GM19372 (cell line): ENCODE measurements around the gene NUP37.
"Not testable (repeated sequence)": the region's sequence is repeated elsewhere in the genome, so short reads cannot be mapped to it uniquely, and the experiment has no call there.

Experiments
- ATAC-seq: cut with Tn5 transposase; IDR thresholded peaks from one replicate; pipeline ENCODE4 v1.9.1; 2021; ENCODE audit warnings: mild to moderate bottlenecking, low read depth, moderate library complexity; ENCODE audit not compliant: unreplicated experiment

NUP37 gene

GRCh38 chr12:102119674-102120563 lies at the start of gene NUP37, which contains the start of gene PARPBP:
TSS of gene NUP37 (minus strand) at chr12:102120114. CDS start at chr12:102118518, 1,596 bp downstream.
TSS of gene PARPBP (plus strand) at chr12:102120183. CDS start at chr12:102123889, 3,706 bp downstream.
- ATAC-seq: peak; percentile 96

- peak; percentile 46 for ATAC-seq
These were observed 48.1 kb upstream of the NUP37 start for GRCh38 chr12:102167821-102168604.

- no peak for ATAC-seq
These were observed 43.5 kb upstream of the NUP37 start for GRCh38 chr12:102163383-102163782.

GRCh38 chr12:102155206-102155605 lies 35.3 kb upstream of the NUP37 start:
- not testable (repeated sequence) for ATAC-seq

- not testable (repeated sequence) for ATAC-seq
These were observed 27.2 kb upstream of the NUP37 start for GRCh38 chr12:102147062-102147587.

- no peak for ATAC-seq
These were observed 24.3 kb upstream of the NUP37 start for GRCh38 chr12:102144221-102144620.

- ATAC-seq: not testable (repeated sequence)
These were observed 23.0 kb upstream of the NUP37 start for GRCh38 chr12:102142866-102143373.

GRCh38 chr12:102137619-102138018 lies 17.7 kb upstream of the NUP37 start:
- not testable (repeated sequence) for ATAC-seq

GRCh38 chr12:102131442-102131841 lies 11.5 kb upstream of the NUP37 start:
- ATAC-seq: not testable (repeated sequence)

GRCh38 chr12:102130720-102131119 lies 10.8 kb upstream of the NUP37 start:
- not testable (repeated sequence) for ATAC-seq

GRCh38 chr12:102121328-102121727 lies 1.4 kb upstream of the NUP37 start:
- not testable (repeated sequence) for ATAC-seq

- no peak for ATAC-seq
These were observed 972 bp upstream of the NUP37 start for GRCh38 chr12:102120886-102121285.

GRCh38 chr12:102120564-102120873 lies 605 bp upstream of the NUP37 start:
- no peak for ATAC-seq

GRCh38 chr12:102118874-102119273 lies 1.0 kb downstream of the NUP37 start:
- no peak for ATAC-seq

- no peak for ATAC-seq
These were observed 3.5 kb downstream of the NUP37 start for GRCh38 chr12:102116392-102116791.

- no peak for ATAC-seq
These were observed 5.7 kb downstream of the NUP37 start for GRCh38 chr12:102114212-102114611.

- no peak for ATAC-seq
These were observed 9.1 kb downstream of the NUP37 start for GRCh38 chr12:102110782-102111181.

GRCh38 chr12:102107970-102108369 lies 11.9 kb downstream of the NUP37 start:
- ATAC-seq: no peak

GRCh38 chr12:102106905-102107304 lies 13.0 kb downstream of the NUP37 start:
- no peak for ATAC-seq

- no peak for ATAC-seq
These were observed 23.1 kb downstream of the NUP37 start for GRCh38 chr12:102096855-102097254.
